ENCODE results near the gene PHF3.

PHF3 gene

DNA sequence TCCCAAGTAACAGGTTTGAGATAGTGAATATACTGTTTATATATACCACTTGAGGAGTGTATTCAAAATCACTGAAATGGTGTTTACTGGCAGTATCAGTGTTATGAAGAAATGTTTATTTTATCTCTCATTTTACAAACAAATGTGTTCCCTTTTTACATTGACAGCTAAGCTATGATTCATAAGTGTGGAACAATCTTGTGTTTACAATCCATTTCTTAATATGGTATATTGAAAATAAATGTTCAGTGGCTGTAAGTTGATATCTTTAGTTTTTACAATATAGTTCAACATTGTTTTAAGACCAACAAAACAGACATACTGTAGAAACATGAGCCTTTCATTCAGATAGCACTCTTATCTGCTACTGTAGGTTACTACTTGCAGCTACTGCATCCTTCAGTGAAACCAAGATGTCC is 14.3 kb downstream of the PHF3 start:
- DNase-seq = no peak

DNA sequence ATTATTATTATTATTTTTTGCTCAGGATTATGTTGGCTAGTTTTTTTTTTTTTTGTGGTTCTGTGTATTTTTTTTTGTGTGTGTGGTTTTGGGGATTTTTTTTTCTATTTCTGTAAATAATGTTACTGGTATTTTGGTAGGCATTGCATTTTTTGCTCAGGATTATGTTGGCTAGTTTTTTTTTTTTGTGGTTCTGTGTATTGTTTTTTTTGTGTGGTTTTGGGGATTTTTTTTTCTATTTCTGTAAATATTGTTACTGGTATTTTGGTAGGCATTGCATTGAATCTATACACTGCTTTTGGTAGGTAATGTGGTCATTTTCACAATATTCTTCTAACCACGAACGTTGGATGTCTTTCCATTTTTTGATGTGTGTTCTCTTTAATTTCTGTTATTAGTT is 17.4 kb downstream of the PHF3 start:
- no peak for DNase-seq

DNA sequence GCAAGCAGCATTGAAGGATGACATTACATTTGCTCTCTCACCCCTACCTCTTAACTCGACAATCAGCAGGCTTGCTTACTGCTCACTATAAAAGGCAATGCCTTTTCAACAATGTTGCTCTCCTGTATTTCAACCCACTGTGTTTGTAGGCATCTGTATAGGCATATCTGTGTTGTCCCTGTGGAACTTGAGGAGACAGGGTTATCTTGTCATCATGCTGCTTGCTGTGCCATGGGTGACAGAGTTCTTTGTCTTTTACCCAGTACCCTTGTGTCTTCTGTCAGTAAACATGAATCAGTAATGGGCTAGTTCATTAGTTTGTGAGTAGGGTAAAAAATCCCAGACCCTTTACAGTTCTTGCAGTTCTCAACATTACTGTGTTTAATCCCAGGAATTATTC is 25.2 kb downstream of the PHF3 start:
- DNase-seq = no peak

DNA sequence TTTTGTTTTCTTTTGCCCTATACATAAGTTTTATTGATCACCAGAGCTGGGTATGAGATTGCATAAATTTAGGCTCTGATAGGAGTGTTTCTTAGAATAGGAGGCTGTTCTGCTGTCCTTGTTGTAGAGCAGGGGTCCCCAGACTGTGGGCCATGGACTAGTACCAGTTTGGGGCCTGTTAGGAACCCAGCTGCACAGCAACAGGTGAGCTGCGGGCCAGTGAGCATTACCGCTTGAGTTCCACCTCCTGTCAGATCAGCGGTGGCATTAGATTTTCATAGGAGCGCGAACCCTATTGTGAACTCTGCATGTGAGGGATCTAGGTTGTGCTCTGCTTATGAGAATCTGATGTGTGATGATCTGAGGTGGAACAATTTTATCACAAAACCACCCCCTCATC is 26.2 kb downstream of the PHF3 start:
- DNase-seq = no peak

DNA sequence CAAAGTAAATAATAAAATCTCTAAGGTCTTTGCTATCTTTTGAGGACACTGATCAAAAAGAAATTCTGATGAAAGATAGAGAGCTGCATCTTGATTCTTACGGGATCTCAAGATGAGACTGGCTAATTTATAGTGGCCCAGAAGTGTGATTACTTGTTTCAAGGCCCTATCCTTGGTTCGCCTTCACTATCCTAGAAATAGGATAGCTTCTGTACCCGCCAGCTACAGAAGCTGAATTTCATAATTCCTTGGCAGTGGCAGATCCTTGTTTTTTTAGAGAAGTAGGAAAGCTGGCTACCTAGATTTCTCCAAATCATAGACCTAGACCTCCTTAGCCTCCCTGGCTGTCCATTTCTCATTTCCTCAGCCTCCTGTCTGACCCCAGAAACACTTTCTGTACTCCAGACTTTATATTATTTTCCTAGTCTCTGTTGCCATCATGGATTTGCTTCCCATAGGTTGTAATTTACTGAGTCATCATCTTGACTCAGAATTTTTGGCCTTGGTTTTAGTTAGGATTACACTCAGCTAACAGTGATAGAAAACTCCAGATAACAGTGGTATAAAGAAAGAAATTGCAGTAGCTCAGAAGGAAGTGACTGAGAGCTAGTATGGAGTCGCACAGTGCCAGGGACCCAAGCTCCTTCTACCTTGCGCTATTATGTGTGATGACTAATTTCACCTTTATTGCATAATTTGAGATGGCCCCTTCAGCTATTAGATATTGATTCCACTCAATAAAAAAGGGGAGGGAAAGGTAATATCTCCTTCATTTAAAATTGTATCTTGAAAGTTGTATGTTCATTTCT is 27.7 kb downstream of the PHF3 start:
- DNase-seq = no peak

DNA sequence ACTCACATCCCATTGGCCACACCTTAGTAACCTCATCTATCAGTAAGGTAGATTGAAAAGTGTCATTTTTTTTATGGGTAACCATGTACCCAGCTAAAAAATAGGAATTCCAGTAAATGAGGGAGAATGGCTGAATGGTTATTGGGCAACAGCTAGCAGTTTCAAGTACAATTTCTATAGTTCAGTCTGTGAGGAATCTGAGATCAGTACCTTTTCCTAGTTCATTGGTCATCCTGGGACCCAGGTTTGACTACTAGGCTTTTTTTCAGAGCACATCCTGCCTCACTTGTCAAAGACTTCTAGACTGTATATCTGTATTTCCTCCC is 28.3 kb downstream of the PHF3 start:
- DNase-seq = no peak

DNA sequence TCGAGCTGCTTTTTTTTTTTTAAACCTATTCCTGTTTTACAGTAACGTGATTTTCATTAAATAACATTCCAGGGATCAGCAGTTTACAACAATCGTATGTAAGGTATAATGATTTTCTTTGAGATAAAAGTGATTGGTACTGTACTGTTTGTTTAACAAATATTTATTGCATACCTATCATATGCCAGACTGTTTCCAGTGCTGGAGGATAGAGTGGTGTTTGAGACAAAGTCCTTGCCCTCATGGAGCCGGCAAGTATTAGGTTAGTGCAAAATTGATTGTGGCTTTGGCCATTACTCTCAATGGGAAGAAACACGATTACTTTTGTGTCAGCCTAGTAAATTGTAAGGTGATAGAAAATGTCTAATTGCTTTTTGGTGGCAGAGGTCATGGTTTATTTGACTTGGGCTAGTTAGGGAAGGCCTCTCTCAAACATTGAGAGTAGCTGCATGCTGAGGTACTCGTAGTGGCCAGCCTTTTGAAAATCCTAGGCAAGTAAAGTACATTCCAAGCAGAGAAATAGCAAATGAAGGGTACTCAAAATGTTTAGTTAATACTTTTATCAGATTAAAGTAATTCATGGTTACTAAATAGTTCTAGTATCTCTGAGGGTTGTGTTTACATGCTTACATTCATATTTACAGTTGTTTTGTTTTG is 35.6 kb downstream of the PHF3 start:
- peak; percentile 39 for DNase-seq

DNA sequence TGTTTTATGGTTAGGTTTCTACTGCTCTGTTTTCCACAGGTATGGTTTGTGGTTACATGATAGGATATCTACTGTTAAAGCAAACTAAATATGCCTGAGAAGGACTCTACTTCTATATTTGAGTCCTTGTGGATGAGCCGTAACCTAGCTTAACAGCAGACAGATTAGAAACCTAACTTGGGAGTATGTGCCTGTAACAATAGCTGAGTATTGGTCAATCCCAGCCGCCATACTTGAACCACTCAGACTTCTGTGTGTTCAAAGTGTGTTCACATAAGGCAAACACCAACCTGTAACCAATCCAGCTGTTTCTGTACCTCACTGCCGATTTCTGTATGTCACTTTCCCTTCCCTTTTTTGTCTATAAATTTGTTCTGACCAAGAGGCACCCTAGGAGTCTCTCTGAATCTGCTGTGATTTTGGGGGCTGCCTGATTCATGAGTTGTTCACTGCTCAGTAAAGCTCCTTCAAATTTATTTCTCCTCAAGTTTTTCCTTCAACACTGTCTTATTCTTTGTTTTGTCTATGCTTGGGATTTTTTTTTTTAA is 37.1 kb downstream of the PHF3 start:
- DNase-seq = no peak

DNA sequence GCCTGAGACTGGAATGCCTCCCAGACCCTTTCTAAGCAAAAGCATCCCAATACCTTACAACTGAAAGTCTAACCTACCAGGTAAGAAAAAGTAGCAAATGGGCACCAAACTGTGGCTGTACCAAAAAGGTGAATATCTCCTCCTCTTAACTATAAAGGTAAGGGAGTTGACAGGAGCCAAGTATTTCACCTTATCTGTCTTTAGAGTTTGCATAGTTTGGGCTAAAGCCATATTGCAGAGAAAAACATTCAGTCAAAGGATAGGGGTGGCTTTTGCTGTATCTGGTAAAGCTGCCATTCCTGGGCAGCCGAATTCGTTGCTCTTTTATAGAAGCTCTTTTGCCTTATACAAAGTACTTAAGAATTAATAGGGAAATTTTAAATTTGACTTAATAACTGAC is 38.1 kb downstream of the PHF3 start:
- no peak for DNase-seq

DNA sequence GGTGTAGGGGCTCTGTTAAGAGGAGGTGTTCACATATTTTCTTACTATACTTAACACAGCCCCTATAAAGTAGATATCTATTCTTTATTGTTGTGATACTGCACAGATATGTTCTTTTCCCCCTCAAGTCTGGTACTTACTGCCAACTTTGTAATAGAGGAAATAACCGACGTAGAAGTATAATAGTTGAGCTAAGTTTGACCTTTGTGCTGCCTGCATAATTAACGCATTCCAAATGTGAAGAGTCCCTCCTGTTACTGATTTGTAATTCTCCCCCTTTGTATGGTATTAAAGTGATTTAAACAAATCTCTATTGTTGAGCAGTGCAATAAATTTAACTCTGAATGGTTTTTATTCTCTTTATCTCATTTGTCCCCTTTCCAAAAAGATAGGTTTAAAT is 39.0 kb downstream of the PHF3 start:
- DNase-seq = no peak

DNA sequence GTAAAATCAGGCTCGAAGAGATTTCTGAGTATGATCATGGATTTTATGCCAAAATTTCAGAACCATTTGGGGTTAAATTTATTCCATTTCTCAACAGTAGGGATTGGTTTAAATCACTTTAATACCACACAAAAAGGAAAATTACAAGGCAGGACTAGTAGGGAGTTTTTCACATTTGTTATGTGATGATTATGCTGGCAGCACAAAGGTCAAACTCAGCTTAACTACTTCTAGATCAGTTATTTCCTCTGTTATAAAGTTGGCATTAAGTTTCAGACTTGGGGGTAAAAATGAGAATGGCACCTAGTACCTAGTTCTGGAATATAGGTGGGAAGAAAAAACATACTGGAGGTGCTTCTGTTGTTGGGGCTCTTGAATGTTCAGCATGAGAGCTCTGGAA is 39.5 kb downstream of the PHF3 start:
- DNase-seq = no peak

DNA sequence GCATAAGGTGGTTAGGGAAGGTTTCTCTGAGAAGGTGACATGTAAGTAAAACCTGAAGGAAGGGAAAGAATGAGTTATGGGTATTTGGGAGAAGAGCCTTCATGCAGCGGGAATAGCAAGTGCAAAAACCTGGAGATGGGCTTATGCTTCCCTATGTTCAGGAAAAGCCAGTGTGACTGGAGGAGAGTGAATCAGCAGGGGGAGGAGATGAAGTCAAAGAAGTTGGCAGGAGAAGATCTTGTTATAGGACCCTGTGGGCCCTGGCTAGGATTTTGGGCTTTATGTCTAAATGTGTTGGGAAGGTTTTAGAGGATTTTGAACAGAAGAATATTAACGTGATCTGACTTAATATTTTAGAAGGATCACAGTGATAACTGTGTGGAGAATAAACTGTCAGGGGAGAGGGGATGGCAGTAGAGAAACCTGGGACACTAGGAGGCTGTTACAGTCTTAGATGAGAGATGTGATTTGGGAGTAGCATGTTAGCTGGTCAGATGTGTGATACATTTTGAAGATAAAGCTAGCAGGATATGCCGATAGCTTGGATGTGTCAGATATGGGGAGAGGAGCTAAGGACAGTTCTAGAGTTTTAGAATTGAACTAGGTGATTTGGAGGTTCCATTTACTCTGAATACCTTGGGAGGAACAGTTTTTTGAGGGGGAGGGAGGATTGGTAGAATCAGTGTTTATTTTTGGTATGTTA is 41.0 kb downstream of the PHF3 start:
- DNase-seq = peak; percentile 9

DNA sequence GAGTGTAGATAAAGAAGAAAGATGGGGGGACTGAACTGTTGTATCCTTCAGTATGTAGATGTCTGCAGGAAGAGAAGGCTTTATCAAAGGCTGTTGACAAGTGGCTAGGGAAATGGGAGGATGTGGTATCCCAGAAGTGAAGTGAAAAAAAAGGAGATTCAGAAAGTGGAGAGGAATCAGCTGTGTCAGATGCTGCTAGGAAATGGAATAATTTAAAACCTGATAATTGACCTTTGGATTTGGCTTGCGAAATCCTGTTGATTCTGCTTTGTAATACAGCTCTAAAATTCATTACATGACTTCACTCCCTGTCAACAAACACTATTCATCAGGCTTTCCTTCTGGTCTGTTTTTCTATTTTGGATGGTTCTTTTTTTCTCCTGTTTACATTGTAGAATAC is 41.7 kb downstream of the PHF3 start:
- DNase-seq = peak; percentile 22

DNA sequence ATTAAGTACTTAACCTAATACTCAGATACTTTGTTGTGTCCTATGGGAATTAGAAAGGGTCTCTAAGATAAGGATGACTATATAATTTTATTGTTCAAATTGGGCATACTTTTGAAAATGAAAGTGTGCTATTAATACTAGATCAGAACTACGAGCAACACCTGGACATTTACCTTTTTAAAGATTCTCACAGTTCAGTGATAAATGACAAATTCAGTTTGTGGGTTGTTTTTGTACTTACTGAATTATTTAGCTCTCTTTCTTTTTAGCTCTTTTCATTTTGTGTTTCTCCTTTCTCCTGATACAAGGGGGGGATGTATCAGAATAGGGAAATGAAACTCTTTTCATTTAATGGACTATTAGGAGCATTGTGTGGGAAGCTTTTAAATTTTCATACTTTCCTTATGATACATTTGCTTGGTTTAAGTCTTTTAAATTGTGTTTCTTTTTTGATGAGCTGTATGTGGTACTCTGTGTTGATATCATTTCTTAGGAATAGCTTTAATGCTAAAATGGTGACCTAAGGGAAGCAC is 47.5 kb downstream of the PHF3 start:
- DNase-seq = no peak

DNA sequence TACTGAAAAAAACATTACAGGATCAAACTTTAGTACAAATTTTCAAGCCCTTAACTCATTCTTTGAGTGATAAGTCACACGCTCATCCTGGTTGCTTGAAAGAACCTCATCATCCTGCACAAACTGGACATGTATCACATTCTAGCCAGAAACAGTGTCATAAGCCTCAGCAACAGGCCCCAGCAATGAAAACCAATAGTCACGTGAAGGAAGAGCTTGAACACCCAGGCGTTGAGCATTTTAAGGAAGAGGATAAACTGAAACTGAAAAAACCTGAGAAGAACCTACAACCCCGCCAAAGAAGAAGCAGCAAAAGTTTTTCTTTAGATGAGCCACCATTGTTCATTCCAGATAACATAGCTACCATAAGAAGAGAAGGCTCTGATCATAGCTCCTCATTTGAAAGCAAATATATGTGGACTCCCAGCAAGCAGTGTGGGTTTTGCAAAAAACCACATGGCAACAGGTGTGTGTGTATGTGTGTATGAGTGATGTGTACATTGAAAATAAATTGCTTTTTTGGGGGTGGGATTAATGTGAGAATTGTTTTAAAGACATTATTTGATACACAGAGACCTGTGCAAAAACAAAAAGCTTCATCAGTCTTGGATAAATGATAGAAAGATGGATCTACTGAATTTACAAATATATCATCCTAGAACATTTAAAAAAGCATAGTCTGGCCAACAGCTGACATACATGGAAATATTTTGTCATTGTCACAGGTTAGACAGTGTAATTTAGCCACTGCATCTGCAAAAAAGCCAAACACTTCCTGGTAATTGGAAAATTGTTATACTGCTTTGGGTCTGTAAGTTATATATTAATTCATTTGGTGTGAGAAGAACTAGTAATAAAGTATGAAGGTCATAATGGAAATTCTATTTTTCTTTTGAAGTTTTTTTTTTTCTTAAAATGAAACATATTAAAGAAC is 50.1 kb downstream of the PHF3 start:
- DNase-seq = no peak

DNA sequence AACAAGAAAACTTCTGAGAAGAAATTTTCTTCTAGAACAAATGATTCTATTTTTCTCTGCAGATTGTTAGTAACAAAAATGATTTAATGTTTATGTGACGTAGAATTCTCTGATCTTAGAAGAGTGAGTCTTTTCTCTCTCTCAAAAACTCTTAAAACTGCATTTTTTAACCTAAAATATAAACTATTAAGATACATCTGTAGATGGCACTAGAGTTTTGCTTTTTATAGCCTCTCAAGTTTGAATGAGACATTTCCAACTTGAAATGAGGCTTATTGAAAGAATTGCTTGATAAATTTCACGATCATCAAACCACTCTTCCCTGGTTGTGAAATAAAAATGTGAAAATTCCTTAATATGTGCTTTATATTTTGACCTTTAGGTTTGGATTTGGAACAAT is 53.8 kb downstream of the PHF3 start:
- DNase-seq = no peak

DNA sequence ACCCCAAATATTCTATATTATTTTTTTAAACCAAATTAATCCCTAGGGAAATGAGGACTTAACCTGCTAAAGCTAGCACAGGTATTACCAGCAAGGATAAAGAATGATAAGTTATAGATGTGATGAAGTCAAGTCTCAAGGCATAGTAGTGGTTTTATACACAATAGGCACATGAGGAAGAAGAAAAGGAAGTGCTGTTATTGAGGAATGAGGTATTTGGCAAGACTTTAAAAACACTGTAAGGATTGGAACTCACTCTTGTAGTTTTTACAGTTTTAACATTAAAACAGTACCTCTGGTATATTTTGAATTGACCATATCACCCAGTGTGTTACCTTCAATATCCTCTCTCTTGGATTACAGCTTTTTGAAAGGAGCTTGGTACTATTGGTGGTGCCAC is 54.6 kb downstream of the PHF3 start:
- DNase-seq = no peak

DNA sequence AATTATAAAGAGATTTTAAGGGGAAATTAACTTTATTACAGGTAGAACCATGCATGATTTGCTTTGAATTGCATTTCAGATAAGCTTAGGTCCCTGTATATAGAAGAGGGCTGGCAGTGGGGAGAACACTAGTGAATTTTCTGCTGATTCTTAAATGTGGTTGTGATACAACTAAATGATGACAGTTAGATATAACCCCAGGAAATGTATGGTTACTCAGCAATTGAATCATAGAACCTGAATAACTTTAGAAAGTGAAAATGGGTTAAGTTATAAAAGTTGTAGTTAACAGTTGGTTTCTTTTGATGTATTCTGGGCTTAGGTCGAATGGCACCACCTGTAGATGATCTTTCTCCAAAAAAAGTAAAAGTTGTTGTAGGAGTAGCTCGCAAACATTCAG is 70.1 kb downstream of the PHF3 start:
- DNase-seq = no peak

DNA sequence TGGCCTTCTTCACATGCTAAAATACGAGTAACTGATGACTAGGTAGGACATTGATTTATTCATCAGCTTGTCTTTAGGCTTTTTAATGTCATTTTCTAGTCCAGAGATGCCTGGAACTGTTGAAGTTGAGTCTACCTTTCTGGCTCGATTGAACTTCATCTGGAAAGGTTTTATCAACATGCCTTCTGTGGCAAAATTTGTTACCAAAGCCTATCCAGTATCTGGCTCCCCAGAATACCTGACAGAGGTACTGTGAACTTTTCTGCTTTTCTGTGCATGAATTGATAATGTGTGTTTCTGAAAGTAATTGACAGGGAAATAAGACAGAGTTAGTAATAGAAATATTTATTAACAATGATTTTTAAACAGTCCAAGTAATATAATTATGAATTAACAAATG is 71.0 kb downstream of the PHF3 start:
- no peak for DNase-seq

DNA sequence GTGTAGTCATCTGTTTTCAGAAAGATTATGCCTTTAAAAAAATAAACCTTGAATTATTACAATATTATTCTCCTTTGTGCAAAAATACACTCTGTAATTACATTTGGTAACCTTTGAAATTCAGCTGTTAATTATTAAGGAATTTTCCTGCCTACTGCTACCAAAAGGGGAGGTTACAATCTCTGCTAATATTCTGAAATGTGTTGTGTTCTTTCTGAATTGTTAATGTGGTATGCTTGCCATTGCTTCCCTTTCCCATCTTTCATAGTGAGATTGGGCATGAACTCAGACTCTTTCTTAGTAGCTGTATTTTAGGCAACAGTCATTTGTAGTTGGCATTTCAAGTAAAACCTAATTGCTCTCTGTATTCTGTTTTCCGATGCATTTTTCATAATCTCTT is 73.0 kb downstream of the PHF3 start:
- DNase-seq = no peak

DNA sequence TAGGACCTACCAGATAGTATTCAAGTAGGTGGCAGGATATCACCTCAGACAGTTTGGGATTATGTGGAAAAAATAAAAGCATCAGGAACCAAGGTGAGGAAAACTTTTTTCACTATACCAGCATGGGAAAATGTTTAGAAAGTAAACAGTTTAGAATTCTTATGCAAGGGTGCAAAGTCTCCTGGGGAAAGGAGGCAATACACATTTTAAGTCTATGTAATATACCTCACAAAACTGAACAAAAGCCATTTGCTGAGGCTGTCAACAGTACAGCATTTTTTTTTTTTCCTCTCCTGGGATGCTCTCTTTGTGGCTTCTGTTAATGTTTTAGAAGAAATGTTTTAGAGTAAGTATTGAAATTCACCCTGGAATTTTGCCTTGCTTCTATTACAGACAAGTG is 73.5 kb downstream of the PHF3 start:
- no peak for DNase-seq

DNA sequence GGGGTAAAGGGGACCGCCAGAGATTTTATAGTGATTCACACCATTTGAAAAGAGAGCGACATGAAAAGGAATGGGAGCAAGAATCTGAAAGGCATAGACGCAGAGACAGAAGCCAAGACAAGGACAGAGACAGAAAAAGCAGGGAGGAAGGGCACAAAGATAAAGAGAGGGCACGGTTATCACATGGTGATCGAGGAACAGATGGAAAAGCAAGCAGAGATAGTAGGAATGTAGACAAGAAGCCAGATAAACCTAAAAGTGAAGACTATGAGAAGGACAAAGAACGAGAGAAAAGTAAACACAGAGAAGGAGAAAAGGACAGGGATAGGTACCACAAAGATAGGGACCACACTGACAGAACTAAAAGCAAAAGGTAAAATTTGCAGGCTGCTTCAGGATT is 77.7 kb downstream of the PHF3 start:
- no peak for DNase-seq

DNA sequence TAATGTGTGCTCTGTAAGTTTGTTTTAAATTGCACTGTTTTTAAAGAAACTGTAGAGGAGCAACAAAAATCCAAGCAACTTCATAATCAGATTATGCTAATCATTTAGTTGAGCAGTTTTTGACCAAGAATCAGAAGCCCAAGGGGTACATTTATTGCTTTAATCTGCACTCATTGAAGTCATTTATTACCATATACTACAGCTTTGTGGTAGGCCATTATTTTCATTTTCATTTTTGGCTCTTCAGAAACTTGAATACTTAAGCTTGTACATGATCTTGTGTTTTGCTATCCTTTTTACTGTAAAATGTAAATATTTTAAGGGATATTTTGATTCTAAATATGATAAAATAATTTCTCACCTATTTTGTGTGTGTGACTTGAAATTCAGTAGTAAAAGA is 78.5 kb downstream of the PHF3 start:
- DNase-seq = no peak
